Hematopoietic multipotent progenitor cell (in vitro differentiated cells): Measurements from ENCODE around the gene MRPS2. TPM values are rescaled to one million over a fixed set of nuclear protein-coding genes. Genes with fewer than 3 reads are reported as not detected.
"Not testable (repeated sequence)": the region's sequence is repeated elsewhere in the genome, so short reads cannot be mapped to it uniquely, and the experiment has no call there.

Source experiments
- DNase-seq, 3 donors: peaks; one replicate each; pipeline ENCODE4 v3.0.0-alpha.2; 2011 to 2015; ENCODE audit warnings: low read depth in 2 of 3, low spot score in 2 of 3
- total RNA-seq: library from RNA; depleted of rRNA; stranded (reverse); fragments of >200 nt; gene quantifications from one replicate; pipeline ENCODE4 v1.2.3, GENCODE V29; 2012

MRPS2 gene
- total RNA-seq, result 110 TPM

DNA sequence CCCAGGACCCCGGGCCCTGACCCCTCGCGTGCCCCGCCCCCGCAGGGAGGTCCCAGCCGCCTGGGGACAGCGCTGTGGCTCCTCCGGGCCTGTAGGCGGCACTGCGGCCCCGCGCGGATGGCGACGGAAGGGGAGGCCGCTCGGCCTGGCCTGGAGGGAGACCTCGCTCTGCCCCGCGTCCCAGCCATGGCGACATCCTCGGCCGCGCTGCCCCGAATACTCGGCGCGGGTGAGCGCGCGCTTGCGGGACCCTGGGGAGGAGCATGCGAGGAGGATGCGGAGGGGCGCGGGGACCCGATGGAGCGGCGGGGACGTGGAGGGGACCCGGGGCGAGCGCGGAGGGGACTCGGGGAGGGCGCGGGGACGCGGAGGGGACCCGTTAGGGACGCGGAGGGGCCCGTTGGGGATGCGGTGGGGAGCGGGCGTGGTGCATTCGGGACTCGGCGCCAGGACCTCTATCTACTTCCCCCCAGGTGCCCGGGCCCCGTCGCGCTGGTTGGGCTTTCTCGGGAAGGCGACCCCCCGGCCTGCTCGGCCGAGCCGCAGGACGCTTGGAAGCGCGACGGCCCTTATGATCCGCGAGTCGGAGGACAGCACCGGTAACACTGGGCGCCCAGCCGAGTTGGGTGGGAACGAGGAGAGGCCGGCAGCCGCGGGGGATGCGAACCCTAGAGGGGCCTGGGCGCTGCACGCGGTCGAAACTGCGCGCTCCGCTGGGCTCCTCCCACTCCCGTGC is at the start of gene MRPS2:
MRPS2 (plus strand) TSS at position 158 of the 736 bp plus-strand sequence; CDS start at position 187, 29 bp downstream.
- peak; percentile 71 to 88 (median 84) for DNase-seq

DNA sequence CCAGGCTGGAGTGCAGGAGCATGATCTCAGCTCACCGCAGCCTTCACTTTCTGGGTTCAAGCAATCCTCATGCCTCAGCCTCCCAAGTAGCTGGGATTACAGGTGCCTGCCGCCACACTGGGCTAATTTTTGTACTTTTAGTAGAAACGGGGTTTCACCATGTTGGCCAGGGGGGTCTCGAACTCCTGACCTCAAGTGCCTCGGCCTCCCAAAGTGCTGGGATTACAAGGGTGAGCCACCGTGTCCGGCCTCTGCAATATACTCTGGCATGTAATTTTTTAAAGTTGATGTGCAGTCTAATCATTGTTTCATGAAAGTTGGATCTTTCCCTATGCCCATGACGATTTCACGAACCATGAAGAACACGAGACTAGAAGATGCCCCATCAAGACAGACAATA is 49.5 kb upstream of the MRPS2 start:
- DNase-seq, result no peak

DNA sequence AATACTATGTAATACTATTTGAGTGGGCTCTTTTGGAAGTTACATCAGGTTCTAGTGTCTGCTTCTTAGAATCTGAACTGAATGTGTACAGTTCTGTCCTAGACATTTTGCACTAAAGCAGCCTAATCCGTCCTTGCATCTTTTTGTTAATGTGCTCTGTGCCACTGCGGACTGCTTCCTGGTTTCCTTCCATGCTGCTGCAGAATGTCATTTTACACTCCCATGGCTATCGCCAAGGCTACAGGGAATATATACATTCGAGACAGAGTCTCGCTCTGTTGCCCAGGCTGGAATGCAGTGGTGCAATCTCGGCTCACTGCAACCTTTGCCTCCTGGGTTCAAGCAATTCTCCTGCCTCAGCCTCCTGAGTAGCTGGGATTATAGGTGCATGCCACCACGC is 48.6 kb upstream of the MRPS2 start:
- DNase-seq, result not testable (repeated sequence)

DNA sequence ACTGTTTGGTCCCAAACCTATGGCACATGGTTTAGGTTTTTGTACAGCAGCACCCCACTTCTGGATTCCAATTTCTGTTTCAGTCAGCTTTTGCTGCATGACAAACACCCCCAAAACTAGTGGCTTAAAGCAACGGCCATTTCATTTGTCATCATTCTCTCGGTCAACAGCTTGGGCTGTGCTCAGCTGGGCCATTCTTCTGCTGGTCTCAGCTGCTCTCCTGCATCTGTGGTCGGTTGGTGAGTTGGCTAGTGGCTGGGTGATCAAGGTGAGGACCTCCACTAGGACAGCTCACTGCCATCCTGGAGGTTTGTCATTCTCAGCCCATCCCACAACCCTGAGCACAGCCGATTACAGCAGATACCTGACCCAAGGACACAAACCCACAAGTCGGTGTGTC is 45.7 kb upstream of the MRPS2 start:
- no peak for DNase-seq

DNA sequence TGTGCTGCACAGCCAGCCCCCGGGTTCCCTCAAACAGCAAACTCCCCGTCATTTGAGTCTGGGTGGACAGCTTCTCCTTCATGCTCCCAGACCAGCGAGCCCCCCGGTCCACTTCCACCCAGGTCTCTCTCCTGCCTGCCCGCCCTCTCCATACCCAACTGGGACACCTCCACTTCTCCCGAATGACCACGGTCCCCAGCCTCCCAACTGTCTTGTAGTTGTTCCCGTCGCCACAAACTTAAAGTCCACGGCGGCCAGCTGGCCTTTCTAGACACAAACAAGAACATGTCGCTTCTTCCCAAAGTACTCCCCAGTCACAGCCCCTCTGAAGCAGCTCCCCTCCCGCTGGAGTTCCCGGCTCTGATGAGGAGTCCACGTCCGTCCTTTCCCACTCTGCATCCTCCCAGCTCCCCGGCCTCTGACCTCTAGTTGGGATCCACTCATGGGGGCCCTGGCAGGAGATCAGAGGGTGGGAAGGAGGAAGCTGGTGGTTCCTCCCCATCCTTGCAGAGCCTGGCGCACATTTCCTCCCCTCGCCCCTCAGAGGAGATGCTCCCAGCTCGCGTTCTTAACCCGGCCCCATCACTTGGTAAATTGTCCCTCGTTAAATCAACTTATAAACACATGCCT is 45.0 kb upstream of the MRPS2 start:
- no peak for DNase-seq

DNA sequence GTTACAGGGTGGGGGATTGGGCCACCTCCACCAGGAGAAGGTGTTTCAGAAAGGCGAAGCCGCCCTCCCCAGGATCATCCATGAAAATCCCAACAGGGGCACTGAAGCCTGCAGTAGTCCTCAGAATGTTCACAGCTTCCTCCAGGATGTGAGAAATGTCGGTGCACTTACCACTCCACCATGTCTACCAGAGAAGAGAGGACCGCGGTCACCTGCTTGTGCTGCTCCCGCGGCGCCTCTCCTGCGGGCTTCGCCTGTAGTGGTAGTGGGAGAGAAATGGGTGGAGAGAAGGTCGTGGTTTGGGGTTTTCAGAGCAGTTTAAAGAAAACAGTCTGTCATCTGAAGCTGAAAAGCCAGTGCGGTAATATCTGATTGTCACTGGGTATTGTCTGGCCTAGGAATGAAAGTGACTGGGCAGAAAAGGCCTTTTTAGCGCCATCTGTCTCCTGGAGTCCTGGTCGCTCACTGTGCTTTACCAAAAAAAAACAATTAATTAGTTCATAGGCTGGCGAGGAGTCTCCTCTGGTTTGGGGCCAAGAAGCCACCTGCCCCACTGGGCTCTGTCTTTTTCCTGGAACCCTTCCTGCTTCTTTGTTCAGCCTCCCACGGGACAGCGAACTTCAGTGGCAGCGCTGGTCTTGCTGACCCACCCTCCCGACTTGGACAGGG is 43.9 kb upstream of the MRPS2 start:
- peak in 1 of 3 donors; percentile 52 for DNase-seq

DNA sequence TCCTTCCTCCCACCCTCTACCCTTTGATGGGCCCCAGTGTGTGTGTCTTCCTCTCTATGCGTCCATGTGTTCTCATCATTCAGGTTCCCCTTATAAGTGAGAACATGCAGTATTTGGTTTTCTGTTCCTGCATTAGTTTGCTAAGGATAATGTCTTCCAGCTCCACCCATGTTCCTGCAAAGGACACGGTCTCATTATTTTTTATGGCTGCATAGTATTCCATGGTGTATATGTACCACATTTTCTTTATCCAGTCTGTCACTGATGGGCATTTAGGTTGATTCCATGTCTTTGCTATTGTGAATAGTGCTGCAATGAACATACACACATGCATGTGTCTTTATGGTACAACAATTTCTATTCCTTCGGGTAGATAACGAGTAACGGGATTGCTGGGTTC is 42.0 kb upstream of the MRPS2 start:
- DNase-seq, result not testable (repeated sequence)

GRCh38 chr9:135461936-135462335 is 38.5 kb upstream of the MRPS2 start:
- no peak for DNase-seq

GRCh38 chr9:135463140-135463539 is 37.3 kb upstream of the MRPS2 start:
- no peak for DNase-seq

- DNase-seq, result no peak
Measured at GRCh38 chr9:135464181-135464580, 36.3 kb upstream of the MRPS2 start.

DNA sequence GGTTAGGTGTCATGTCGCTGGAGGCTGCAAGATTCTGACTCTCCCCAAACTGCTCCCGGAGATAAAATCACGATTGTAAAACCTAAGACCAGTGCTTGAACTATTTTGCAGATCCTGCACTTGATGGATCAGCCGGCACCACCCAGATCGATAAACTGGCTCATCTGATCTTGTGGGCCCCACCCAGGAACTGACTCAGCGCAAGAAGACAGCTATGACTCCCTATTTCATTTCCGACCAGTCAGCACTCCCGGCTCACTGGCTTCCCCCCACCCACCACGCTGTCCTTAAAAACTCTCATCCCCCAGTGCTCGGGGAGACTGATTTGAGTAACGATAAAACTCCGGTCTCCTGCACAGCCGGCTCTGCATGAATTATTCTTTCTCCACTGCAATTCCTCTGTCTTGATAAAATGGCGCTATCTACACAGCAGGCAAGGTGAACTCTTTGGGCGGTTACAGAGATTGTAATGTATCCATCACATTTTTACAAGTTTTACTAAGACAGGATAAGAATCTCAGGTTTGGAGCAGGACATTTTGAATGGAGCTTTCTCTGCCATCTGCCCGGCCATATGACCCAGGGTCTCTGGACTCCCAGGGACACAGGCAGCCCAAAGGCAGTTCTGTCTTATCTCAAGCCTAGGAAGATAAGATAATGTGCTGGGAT is 31.5 kb upstream of the MRPS2 start:
- DNase-seq, result no peak

DNA sequence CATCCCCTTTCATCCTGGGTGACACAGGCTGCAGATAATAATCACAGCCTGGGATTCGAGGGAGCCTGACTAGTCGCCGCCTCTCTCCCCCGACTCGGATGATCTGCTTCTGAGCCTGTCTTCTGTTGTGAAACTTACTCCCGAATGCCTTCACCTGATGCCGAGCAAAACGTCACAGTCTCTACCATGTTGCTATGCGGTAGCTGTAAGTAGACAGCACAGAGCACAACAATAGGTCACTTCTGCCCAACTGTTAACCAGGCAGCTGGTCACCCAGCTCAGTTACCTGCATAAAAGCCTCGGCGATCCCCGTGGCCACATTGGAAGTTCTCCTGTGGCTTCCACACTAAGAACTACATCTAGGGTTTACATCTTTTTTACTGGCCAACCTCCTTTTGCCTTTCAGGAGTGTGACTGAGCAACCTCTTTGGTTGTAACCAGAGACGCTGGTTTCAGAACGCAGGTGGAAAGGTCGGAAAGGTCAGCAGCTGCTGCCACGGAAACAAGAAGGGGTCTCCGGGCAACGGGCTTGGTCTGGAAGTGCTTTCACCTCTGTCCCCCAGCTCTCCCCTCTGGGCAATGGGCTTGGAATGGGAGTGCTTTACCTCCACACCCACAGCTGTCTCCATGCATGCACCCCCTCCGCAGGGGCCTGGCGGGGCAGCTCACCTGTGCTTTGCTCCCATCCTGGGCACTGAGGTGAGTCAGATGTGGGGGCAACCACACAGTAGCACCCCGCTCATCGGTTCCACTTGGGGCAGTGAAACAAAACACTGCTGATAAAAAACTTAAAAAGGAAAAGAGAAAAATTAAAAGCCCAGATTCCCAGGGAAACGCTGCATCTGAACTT is 28.5 kb upstream of the MRPS2 start:
- no peak for DNase-seq

GRCh38 chr9:135473972-135474543 is 26.4 kb upstream of the MRPS2 start:
- DNase-seq, result no peak

DNA sequence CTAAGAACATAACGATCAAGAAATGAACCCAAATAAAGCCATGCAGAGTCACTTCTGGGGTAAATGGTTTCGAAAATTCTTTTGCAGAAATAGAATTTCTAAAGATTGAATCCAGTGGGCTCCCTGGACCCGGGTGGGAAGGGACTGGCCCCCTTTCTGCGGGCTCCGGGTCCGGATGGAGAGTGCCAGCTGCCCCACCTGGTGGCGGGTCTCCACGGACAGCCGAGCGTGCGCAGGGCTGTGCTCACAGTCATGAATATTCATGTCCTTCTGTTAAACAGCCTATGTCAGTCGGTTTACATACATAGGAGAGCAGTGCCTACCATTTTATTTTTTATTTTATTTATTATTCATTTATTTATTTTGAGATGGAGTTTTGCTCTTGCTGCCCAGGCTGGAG is 25.6 kb upstream of the MRPS2 start:
- peak in 2 of 3 donors; percentile 60 to 62 for DNase-seq

GRCh38 chr9:135476561-135477355 is 23.7 kb upstream of the MRPS2 start:
- no peak for DNase-seq

DNA sequence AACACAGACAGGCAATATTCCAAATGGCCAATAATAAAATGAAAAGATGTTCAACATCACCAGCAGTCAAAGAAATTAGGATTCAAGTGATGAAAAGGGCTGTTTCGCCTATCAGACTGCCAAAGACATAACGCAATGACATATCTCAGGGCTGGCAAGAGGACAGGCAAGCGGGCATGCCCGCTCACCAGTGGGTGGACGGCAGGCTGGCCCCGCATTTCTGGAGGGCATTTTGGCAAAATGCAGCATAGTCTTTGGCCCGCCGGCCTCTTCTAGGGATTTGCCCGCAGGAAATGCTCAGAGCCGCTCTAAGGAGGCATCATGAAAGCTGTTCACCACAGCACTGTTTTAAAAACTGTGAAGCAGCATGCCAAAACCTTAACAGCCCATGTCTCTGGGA is 22.3 kb upstream of the MRPS2 start:
- no peak for DNase-seq

DNA sequence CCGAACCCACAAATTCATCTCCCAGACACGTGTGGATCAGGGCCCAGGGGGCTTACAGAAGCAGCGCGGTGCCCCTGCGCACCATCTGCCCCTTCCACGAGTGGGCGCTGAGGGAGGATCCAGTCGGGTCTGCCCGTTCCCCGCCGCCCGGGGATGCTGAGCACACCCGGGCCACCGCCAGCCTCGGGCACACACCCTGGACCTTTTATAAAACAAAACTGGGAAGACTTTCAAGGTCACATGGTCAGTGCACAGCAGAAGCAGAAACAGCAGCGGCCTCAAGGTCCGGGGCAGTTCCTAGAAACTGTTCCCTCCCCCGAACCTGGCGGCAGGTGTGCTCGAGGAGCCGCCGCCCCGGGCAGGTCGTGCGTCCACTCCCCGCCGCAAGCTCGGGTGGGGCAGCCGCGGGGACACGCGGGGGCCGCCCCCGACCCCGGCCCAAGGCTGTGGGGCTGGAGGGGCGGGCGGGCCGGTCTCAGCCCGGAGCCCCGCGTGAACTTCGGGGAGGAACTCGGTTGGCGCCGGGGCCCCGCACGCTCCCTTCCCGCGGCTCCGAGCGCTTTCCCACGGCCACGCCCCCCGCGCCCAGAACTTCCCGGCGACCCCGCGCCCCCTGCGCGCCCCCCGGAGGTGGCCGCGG is 21.5 kb upstream of the MRPS2 start:
- peak in 2 of 3 donors; percentile 48 to 51 for DNase-seq

DNA sequence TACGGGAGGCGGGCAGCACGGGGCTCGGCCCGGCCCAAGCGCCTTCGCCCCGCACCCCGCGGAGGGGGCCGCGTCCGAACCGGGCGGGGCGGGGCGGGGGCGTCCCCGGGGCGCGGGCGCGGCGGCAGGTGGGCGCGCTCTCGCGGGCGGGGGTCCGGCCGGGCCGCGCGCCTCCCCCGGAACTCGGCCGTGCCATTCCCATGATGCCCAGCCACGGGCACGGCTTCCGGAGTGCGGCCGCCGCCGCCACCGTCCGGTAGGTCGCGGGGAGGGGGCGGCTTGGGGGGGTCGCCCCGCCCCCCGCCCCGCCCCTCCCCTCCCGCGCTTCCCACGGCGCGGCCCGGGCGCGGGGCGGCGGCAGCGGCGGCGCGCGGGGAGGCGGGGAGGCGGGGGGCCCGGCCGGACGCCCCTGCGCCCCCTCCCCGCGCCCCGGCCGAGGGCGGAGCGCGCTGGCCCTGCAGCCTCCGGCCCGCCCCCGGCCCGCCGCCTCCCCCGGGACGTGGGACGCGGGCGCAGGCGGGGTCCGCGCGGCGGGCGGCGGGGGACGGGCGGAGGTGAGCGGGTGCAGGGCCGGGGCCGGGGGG is 20.9 kb upstream of the MRPS2 start, which contains the start of gene PPP1R26:
PPP1R26 (plus strand) TSS at position 314 of the 584 bp plus-strand sequence. CDS start 4,729 bp downstream, outside the sequence.
- DNase-seq, result no peak
